GM21528 (cell line): ENCODE results near the gene TENT4B.
"Not testable (repeated sequence)": the region's sequence is repeated elsewhere in the genome, so short reads cannot be mapped to it uniquely, and the experiment has no call there.

Experiments
- ATAC-seq: cut with Tn5 transposase; IDR thresholded peaks from one replicate; pipeline ENCODE4 v1.9.1; 2021; ENCODE audit warnings: mild to moderate bottlenecking, moderate library complexity; ENCODE audit not compliant: unreplicated experiment, low FRiP score

The TENT4B gene

GRCh38 chr16:50227120-50227519 is 74.0 kb downstream of the TENT4B start:
- no peak for ATAC-seq

- no peak for ATAC-seq
These were observed 74.6 kb downstream of the TENT4B start for GRCh38 chr16:50227665-50228064.

GRCh38 chr16:50228364-50228868 is 75.3 kb downstream of the TENT4B start:
- no peak for ATAC-seq

GRCh38 chr16:50229149-50229726 is 76.1 kb downstream of the TENT4B start:
- no peak for ATAC-seq

- no peak for ATAC-seq
These were observed 81.9 kb downstream of the TENT4B start for GRCh38 chr16:50234771-50235556.

GRCh38 chr16:50235581-50235980 is 82.5 kb downstream of the TENT4B start:
- no peak for ATAC-seq

- ATAC-seq, result no peak
These were observed 85.2 kb downstream of the TENT4B start for GRCh38 chr16:50238314-50238713.

GRCh38 chr16:50238868-50239301 is 85.8 kb downstream of the TENT4B start:
- ATAC-seq, result no peak

- ATAC-seq, result not testable (repeated sequence)
These were observed 89.9 kb downstream of the TENT4B start for GRCh38 chr16:50243024-50243423.

- no peak for ATAC-seq
These were observed 91.0 kb downstream of the TENT4B start for GRCh38 chr16:50244140-50244503.

- ATAC-seq, result no peak
These were observed 91.7 kb downstream of the TENT4B start for GRCh38 chr16:50244504-50245416.

GRCh38 chr16:50245417-50246298 is 92.6 kb downstream of the TENT4B start:
- peak; percentile 77 for ATAC-seq

GRCh38 chr16:50246299-50247122 is 93.4 kb downstream of the TENT4B start:
- peak; percentile 36 for ATAC-seq

- no peak for ATAC-seq
These were observed 94.2 kb downstream of the TENT4B start for GRCh38 chr16:50247123-50247905.

GRCh38 chr16:50247906-50248608 is 95.0 kb downstream of the TENT4B start:
- no peak for ATAC-seq

GRCh38 chr16:50248845-50249244 is 95.7 kb downstream of the TENT4B start:
- ATAC-seq, result no peak

GRCh38 chr16:50251375-50252081 is 98.4 kb downstream of the TENT4B start:
- no peak for ATAC-seq
